Hepatic stellate cell (primary cell): Measurements from ENCODE around the gene MKRN2OS.

Source experiments
- DNase-seq: peaks from one replicate; pipeline ENCODE4 v3.0.0; 2011; ENCODE audit warnings: low spot score

MKRN2OS gene, protein sequence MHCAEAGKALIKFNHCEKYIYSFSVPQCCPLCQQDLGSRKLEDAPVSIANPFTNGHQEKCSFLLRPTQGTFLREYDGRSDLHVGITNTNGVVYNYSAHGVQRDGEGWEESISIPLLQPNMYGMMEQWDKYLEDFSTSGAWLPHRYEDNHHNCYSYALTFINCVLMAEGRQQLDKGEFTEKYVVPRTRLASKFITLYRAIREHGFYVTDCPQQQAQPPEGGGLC

GRCh38 chr3:12545473-12545791 lies at the start of gene MKRN2OS:
Gene MKRN2OS (minus strand): TSS chr3:12545499. CDS start chr3:12545464, 35 bp downstream.
- no peak for DNase-seq

DNA sequence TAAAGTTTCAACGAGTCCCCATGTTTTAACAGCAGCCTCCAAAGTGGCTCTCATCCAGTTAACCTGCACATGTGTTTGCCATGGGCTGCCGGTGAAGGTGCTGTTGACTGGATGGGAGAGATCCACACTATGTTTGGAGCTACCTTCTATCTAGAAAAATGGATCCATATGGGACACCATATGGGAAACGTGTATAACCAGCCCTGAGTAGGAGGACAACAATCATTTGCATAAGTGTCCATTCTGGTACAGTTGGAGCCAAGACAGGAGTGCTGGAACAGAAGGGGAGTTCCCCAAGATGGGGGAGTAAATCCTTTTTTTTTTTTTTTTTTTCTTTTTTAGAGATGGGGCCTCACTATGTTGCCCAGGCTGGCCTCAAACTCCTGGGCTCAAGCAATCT lies 48.2 kb upstream of the MKRN2OS start:
- no peak for DNase-seq

DNA sequence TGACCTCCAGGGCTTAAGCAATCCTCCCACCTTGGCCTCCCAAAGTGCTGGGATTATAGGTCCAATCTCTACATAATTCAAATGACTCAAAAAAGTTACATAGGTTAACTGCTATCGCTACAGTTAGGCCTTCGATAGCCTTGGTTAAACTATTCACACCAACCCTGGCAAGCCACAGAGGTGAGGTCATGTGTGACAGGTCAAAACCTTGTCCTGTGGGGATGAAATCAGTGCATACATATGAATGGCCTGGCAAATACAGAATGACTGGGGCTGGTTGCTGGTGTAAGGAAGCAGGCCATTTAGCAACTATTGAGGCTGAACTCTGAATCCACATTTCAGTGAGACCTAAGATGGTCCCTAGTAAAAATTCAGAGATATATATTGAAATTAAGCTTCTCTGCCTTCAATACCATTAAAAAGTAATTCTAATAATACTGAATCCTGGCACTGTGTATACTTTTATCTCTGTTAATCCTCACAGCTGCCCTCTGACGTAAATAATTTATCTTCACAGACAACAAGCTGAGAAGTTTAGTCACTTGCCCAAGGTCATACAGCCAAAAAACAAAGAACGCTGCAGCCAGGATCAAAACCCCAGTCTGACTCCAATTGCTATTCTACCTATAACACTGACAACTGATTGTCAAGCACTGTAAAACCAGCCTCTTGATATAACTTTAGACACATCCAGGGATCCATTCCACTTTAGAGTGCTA lies 46.9 kb upstream of the MKRN2OS start:
- no peak for DNase-seq

- no peak for DNase-seq
Measured at GRCh38 chr3:12591456-12591855, 46.2 kb upstream of the MKRN2OS start.

DNA sequence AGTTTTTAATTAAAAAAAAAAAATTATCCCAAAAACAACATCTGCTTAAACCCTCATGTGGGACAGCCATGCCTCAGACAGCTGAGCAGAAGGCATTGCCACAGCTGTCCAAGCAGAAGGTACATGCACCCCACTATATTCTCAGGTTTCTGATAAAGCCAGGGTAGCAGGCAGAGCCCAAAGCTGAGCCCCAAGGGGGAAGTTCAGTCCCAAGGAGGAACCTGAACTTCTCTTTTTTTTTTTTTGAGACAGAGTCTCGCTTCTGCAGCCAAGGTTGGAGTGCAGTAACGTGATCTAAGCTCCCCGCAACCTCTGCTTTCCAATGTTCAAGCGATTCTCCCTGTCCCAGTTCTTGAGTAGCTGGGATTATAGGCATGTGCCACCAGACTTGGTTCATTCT lies 44.8 kb upstream of the MKRN2OS start:
- DNase-seq: no peak

DNA sequence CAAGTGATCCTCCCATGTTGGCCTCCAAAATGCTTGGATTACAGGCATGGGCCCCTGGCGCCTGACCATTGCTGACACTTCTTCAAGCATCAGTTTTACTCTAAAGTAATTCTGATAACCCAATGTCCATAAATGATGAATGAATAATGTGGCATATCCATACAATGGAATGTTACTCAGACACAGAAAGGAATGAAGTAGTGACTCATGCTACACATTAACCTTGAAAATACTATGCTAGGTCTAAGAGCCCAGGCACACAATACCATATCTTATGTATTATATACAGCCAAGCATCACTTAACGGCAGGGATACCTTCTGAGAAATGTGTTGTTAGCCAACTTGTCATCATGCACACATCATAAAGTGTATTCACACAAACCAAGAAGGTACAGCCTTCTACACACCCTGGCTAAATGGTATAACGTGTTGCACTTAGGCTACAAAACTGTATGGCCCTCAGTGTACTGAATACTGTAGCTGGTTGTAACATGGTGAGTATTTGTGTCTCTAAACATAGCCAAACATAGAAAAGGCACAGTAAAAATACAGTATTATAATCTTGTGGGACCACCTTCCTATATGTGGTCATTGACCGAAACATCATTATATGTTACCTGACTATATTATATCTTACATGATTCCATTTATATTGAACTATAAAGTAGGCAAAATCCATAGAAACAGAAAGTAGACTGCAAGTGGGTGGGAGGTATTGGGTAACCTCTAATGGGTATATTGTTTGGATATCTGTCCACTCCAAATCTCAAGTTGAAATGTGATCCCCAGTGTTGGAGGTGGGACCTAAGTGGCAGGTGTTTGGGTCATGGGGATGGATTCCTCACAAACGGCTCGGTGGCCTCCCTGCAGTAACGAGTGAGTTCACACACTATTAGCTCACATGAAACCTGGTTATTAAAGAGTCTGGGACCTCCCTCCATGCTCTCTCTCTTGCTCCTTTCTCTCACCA lies 43.0 kb upstream of the MKRN2OS start:
- no peak for DNase-seq

DNA sequence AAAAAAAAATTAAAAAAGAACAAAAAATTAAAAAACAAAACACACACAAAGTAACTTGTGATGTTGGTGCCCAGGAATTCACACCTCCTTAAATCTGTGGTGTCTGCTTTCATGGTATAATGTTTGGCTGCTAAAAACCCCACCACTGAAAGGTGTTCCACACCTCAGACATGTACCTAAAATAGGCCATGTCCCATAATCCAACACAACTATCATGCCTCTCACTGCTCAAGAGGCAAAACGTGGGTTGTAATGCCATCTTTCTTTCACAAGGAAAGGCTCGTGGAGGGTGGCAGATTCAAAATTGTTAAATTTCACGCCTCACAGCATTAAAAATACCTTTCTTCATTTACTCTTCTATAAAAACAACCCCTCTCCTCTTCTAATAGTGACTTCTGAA lies 41.1 kb upstream of the MKRN2OS start:
- DNase-seq: no peak

DNA sequence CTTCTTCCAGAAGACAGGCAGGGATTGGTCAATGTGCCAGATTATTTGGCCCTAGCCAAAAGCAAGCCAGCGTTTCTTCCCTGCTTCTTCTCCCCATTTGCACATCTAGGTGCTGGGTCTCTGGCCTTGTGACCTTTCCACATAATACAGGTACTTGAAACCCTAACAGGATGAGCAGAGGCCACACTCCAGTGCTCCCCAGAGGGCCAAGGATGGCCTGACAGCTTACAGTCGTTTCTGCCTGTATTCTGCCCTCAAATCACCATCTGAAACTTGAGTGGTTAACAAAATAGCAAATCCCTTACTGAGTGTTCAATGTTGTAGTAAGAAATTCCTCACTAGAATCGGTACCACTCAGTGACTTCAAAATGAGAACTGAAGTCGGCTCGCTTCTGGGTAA lies 40.7 kb upstream of the MKRN2OS start:
- no peak for DNase-seq

- DNase-seq: no peak
Measured at GRCh38 chr3:12585181-12585580, 39.9 kb upstream of the MKRN2OS start.

GRCh38 chr3:12584083-12584482 lies 38.8 kb upstream of the MKRN2OS start:
- DNase-seq: no peak

GRCh38 chr3:12583280-12583679 lies 38.0 kb upstream of the MKRN2OS start:
- no peak for DNase-seq

DNA sequence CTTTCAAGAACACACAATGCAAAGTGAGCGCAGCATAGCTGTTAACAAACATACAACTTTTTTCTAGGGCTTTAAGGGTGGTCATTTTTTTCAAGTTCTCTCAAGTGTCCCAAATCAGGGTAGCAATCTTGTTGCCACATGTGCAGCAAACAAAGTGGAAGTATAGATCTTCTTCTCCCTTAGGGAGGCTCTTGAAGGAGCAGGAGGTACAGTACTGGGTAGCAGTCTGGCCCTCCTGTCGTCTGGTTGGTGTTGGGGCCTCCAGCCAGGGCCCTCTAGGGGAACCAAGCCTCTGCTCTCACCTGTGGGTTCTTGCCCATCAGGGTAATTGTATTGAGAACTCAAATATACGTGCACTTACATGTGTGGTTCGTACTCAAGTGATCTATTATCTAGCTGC lies 37.4 kb upstream of the MKRN2OS start:
- no peak for DNase-seq

- no peak for DNase-seq
Measured at GRCh38 chr3:12579905-12580304, 34.6 kb upstream of the MKRN2OS start.

DNA sequence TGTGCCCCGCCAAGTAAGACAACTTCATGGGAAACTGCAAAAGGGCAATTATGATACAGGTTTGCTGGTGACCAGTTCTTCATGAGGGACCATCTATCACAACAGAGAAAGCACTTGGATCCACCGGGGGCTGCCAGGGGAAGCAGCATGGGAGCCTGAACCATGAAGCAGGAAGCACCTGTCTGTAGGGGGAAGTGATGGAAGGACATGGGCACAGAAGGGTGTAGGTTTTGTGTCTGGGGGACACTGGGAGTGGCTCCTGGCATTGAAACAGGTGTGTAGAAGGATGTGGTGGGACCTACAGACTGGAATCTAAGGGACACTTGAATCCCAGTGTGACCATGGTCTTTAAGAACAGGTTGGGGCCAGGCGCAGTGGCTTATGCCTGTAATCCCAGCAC lies 34.2 kb upstream of the MKRN2OS start:
- no peak for DNase-seq

- DNase-seq: no peak
Measured at GRCh38 chr3:12578742-12579141, 33.4 kb upstream of the MKRN2OS start.

DNA sequence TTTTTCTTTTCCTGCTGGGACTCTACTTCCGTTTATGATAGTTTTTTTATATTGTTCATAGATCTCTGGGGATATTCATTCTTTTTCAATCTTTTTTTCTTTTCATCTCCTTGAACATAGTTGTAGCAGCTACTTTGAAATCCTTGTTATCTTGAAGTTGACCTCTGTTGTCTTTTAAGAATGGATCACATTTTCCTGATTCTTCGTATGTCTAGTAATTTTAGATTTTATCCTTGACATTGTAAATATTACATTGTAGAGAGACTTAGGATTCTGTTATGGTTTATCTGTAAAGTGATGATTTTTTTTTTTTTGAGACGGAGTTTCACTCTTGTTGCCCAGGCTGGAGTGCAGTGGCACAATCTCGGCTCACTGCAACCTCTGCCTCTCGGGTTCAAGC lies 32.1 kb upstream of the MKRN2OS start:
- no peak for DNase-seq

DNA sequence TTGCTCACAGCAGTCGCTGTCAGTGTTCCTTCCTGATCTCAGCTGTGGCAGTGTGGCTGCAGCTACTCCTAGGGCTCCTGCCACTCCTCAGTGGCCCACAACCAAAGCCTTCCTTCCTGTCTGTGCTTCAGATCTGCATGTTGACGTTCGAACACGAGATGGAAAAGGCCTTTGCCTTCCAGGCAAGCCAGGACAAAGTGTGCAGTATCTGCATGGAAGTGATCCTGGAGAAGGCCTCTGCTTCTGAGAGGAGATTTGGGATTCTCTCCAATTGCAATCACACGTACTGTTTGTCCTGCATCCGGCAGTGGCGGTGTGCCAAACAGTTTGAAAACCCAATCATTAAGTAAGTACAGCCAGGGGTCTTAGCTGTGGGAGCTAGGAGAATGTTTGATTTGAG lies 29.4 kb upstream of the MKRN2OS start:
- no peak for DNase-seq

DNA sequence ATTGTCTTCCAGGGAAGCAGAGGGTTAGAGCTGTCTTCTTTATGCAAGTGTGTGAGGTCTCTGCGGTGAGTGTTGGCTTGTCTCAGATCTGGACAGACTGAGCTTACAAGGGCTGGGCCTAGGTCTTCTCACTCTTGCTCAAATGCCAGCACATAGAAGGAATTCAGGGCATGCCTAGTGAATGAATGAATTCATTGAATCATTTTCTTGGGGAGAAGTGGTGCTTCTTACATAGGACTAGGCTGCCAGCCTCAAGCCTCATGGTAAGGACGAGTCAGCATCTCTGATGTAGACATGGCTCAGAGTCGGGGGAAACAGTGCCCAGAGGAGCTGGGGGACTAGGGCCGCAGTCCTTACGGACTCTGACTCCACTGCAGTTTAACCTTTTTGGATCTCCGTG lies 28.8 kb upstream of the MKRN2OS start:
- no peak for DNase-seq

- DNase-seq: no peak
Measured at GRCh38 chr3:12571986-12572385, 26.7 kb upstream of the MKRN2OS start.

DNA sequence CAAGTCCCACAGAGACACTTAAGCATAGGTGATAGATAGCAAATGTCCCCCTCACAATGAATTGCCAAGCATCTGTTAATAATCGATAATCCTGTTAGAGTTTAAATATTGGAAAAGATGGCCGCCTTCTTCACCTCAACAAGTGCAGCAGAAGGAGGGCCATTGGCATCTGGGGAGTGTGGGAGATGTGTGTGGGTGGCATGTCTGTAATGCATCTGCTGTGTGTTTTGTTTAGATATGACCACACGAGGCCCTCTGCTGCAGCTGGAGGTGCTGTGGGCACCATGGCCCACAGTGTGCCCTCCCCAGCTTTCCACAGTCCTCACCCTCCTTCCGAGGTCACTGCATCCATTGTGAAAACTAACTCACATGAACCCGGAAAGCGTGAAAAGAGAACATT lies 24.5 kb upstream of the MKRN2OS start:
- DNase-seq: no peak

GRCh38 chr3:12568747-12569146 lies 23.4 kb upstream of the MKRN2OS start:
- no peak for DNase-seq

- no peak for DNase-seq
Measured at GRCh38 chr3:12566976-12567375, 21.7 kb upstream of the MKRN2OS start.

DNA sequence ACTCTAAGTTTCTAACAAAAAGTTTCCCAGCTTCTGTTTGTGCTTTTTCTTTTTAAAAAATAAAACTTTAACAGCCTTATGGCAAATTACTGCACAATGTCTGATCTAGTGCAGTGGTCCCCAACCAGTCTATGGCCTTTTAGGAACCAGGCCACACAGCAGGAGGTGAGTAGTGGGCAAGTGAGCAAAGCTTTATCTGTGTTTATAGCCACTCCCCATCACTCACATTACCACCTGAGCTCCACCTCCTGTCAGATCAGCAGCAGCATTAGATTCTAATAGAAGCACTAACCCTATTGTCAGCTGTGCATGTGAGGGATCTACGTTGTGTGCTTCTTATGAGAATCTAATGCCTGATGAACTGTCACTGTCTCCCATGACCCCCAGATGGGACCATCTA lies 17.2 kb upstream of the MKRN2OS start:
- DNase-seq: no peak
